GM20000 (cell line): ENCODE measurements around the gene CYP8B1.

Source experiments
- DNase-seq: peaks from one replicate; pipeline ENCODE4 v3.0.0; 2012; ENCODE audit warnings: low spot score
- CTCF ChIP-seq: IDR thresholded peaks from 2 replicates; pipeline ENCODE4 v1.5.1; 2012; ENCODE audit warnings: mild to moderate bottlenecking, control low read depth; ENCODE audit errors: extremely low read depth, missing control alignments

Gene CYP8B1

GRCh38 chr3:42831321-42831713 is 44.4 kb downstream of the CYP8B1 start:
- peak; percentile 82 for TF ChIP-seq CTCF
- DNase-seq: peak; percentile 63

- TF ChIP-seq CTCF: peak; percentile 6
- DNase-seq: no peak
Observed at GRCh38 chr3:42830437-42831320, 45.0 kb downstream of the CYP8B1 start.

GRCh38 chr3:42829628-42830436 is 45.8 kb downstream of the CYP8B1 start:
- no peak for DNase-seq
- TF ChIP-seq CTCF: no peak

GRCh38 chr3:42829083-42829627 is 46.5 kb downstream of the CYP8B1 start:
- no peak for DNase-seq
- no peak for TF ChIP-seq CTCF

GRCh38 chr3:42827654-42828053 is 48.0 kb downstream of the CYP8B1 start:
- no peak for DNase-seq
- no peak for TF ChIP-seq CTCF

GRCh38 chr3:42827023-42827422 is 48.7 kb downstream of the CYP8B1 start:
- DNase-seq: no peak
- no peak for TF ChIP-seq CTCF

GRCh38 chr3:42826141-42826540 is 49.5 kb downstream of the CYP8B1 start:
- no peak for DNase-seq
- TF ChIP-seq CTCF: no peak
